Stimulated activated naive CD8-positive, alpha-beta T cell treated with anti-CD3 and anti-CD28 coated beads, Interleukin-15, Interleukin-2, amounts not matched to agents 100 ng/mL and 50 ng/mL, for 24 hours (primary cell): ENCODE results near the gene BTC.
"Not testable (repeated sequence)": the region's sequence is repeated elsewhere in the genome, so short reads cannot be mapped to it uniquely, and the experiment has no call there.

Experiments
- H3K27ac Mint-ChIP-seq: one replicate; pipeline ENCODE4 v1.8.0; 2021; ENCODE audit warnings: mild to moderate bottlenecking, mixed read lengths
- H3K27me3 Mint-ChIP-seq: one replicate; pipeline ENCODE4 v1.8.0; 2021; ENCODE audit warnings: mixed read lengths
- H3K36me3 Mint-ChIP-seq: one replicate; pipeline ENCODE4 v1.8.0; 2021; ENCODE audit warnings: low read depth, mixed read lengths
- H3K4me1 Mint-ChIP-seq: one replicate; pipeline ENCODE4 v1.8.0; 2021; ENCODE audit warnings: low read depth, mixed read lengths
- H3K4me3 Mint-ChIP-seq: one replicate; pipeline ENCODE4 v1.8.0; 2021; ENCODE audit warnings: mild to moderate bottlenecking, mixed read lengths
- H3K9me3 Mint-ChIP-seq: one replicate; pipeline ENCODE4 v1.8.0; 2021; ENCODE audit warnings: mixed read lengths

BTC gene

GRCh38 chr4:74734995-74735394, 59.3 kb downstream of the BTC start:
- Mint-ChIP-seq H3K27me3 (no peaks in the 10 kb centered on the region), H3K4me3 (no peak overlapping the region), H3K4me1 (no peaks in the 10 kb centered on the region), H3K9me3 (no peaks in the 10 kb centered on the region), H3K27ac (no peak overlapping the region), H3K36me3 (no peaks in the 10 kb centered on the region)

- no peak overlapping the region for H3K4me3 Mint-ChIP-seq
- no peaks in the 10 kb centered on the region for H3K27me3 Mint-ChIP-seq
- H3K36me3 Mint-ChIP-seq, result no peaks in the 10 kb centered on the region
- no peaks in the 10 kb centered on the region for H3K4me1 Mint-ChIP-seq
- no peaks in the 10 kb centered on the region for H3K9me3 Mint-ChIP-seq
- H3K27ac Mint-ChIP-seq, result no peak overlapping the region
Measured at GRCh38 chr4:74733756-74734155, 60.6 kb downstream of the BTC start.

DNA sequence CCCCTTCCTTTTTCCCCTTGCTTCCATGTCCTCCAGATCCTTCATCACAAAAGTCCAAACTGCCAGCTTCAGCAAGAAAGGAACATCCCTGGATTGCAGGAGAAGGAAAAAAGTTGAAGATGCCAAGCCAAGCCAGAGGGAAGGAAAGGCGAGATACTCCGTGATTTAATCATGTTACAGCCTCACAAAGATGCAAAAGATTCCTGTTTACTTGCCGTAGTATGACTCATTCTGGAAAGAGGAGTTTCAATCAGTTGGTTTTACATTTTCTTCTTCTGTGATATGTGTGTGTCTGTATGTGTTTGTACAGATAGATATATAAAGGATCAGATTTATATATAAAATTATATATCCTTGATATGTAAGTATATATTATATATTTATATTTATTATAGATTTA, 69.3 kb downstream of the BTC start:
- no peak overlapping the region for H3K4me3 Mint-ChIP-seq
- H3K27ac Mint-ChIP-seq, result no peak overlapping the region
- no peaks in the 10 kb centered on the region for H3K36me3 Mint-ChIP-seq
- no peaks in the 10 kb centered on the region for H3K4me1 Mint-ChIP-seq
- H3K9me3 Mint-ChIP-seq, result no peaks in the 10 kb centered on the region
- peaks cover 8% of the 10 kb centered on the region for H3K27me3 Mint-ChIP-seq

GRCh38 chr4:74716436-74716765, 77.9 kb downstream of the BTC start:
- Mint-ChIP-seq H3K9me3 (peaks cover 7% of the 10 kb centered on the region), H3K4me1 (no peaks in the 10 kb centered on the region), H3K4me3 (no peak overlapping the region), H3K27me3 (no peaks in the 10 kb centered on the region), H3K27ac (no peak overlapping the region), H3K36me3 (no peaks in the 10 kb centered on the region)

- no peak overlapping the region for H3K27ac Mint-ChIP-seq
- no peaks in the 10 kb centered on the region for H3K27me3 Mint-ChIP-seq
- no peaks in the 10 kb centered on the region for H3K4me1 Mint-ChIP-seq
- no peaks in the 10 kb centered on the region for H3K36me3 Mint-ChIP-seq
- peaks cover 7% of the 10 kb centered on the region for H3K9me3 Mint-ChIP-seq
- H3K4me3 Mint-ChIP-seq, result no peak overlapping the region
Measured at GRCh38 chr4:74715706-74716435, 78.5 kb downstream of the BTC start.

- H3K36me3 Mint-ChIP-seq, result no peaks in the 10 kb centered on the region
- no peaks in the 10 kb centered on the region for H3K4me1 Mint-ChIP-seq
- peaks cover 7% of the 10 kb centered on the region for H3K9me3 Mint-ChIP-seq
- no peak overlapping the region for H3K4me3 Mint-ChIP-seq
- no peak overlapping the region for H3K27ac Mint-ChIP-seq
- H3K27me3 Mint-ChIP-seq, result no peaks in the 10 kb centered on the region
Measured at GRCh38 chr4:74714611-74715130, 79.7 kb downstream of the BTC start.

DNA sequence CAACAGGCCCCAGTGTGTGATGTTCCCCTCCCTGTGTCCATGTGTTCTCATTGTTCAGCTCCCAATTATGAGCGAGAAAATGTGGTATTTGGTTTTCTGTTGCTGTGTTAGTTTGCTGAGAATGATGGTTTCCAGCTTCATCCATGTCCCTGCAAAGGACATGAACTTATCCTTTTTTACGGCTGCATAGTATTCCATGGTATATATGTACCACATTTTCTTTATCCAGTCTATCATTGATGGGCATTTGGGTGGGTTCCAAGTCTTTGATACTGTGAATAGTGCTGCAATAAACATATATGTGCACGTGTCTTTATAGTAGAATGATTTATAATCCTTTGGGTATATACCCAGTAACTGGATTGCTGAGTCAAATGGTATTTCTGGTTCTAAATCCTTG, 86.2 kb downstream of the BTC start:
- H3K27me3 Mint-ChIP-seq, H3K36me3 Mint-ChIP-seq, H3K27ac Mint-ChIP-seq, H3K4me3 Mint-ChIP-seq, H3K4me1 Mint-ChIP-seq: not testable (repeated sequence)
- peaks cover 12% of the 10 kb centered on the region for H3K9me3 Mint-ChIP-seq
